ENCODE results near the gene LTC4S.
"Not testable (repeated sequence)": the region's sequence is repeated elsewhere in the genome, so short reads cannot be mapped to it uniquely, and the experiment has no call there.

Gene LTC4S

DNA sequence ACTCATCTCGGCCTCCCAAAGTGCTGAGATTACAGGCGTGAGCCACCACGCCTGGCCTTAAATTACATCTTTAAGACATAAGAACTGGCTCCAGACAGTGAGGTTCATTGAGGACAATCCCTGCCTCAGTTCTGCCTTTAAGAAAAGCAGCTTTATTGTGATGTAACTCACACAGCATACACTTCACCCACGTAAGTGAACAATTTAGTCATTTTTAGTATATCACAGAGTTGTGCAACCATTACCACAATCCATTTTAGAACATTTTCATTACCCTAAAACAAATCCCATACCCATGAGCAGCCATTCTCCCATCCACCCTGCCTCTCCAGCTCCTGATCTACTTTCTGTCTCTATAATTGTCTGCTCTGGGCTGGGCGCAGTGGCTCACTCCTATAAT, 24.0 kb upstream of the LTC4S start:
- DNase-seq (ENCODE audit: low read depth): no peak

DNA sequence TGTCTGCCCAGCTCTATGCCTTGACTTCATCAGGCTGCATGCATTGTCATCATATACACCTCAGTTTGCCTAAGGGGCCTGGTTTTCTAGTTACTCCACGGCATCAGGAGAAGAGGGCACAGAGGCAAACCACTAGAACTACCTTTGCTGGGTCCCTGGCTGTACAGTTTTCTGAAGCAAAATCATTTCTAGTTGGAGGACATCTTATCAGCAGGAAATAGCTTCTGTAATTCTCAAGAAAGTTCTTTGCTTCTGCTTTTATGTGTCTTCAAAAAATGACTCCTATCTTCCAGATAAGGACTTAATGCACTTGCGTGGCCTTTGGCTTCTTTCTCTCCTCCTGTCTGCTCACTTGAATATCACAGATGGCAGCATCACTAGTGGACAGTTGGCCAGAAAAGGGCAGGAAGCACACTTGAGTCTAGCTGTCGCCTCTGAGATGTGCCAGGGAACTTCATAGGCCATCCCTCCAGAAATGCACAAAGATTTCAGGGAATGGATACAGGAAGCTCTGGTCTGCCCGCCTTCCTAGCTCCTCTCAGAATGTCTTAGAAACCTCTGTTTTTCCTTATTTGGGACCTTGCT, 22.4 kb upstream of the LTC4S start:
- no peak for DNase-seq (ENCODE audit: low read depth)

GRCh38 chr5:179772351-179772750, 21.4 kb upstream of the LTC4S start:
- DNase-seq (ENCODE audit: low read depth): no peak

DNA sequence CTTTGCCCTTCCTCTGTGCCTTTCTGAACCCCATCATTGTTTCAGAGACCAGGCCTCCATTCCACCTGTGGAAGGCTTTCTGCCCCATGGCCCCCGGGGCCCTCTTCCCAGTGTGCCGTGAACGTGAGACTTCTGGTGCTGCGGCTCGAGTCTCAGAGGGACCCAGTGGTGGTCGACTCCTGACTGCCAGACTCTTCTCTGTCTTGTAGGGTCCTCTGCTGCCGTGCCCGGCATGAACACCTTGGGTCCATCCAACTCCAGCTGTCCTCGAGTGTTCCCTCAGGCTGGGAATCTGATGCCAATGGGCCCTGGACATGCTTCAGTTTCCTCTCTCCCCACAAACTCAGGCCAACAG, 20.1 kb upstream of the LTC4S start:
- DNase-seq (ENCODE audit: low read depth): no peak

GRCh38 chr5:179774442-179774841, 19.3 kb upstream of the LTC4S start:
- DNase-seq (ENCODE audit: low read depth): no peak

DNA sequence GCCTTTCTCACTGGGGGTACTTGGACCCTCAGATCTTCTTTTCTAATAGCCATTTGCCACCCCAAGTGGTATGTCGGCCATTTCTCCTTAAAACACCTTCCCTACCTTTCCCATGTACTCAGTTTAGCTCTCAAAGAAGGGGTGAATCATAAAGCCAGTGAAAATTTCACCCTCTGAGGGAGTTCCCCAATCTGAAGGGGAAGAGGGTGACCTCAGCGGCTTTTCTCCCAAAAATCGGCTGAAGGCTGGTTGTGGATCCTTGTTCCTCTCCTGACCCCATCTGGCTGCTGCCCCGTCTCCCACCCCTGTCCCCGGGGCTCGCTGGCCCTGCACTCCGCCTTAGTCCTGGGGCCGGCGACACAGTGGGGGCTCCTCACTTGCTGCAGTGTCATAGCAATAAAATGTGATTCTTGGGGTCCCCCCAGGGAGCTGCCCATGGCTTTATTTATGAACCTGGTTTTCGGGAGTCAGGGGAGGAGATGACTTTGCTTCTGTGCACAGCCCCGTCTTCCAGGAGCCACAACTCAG, 17.3 kb upstream of the LTC4S start:
- DNase-seq (ENCODE audit: low read depth): no peak

GRCh38 chr5:179777456-179777855, 16.3 kb upstream of the LTC4S start:
- DNase-seq (ENCODE audit: low read depth): no peak

DNA sequence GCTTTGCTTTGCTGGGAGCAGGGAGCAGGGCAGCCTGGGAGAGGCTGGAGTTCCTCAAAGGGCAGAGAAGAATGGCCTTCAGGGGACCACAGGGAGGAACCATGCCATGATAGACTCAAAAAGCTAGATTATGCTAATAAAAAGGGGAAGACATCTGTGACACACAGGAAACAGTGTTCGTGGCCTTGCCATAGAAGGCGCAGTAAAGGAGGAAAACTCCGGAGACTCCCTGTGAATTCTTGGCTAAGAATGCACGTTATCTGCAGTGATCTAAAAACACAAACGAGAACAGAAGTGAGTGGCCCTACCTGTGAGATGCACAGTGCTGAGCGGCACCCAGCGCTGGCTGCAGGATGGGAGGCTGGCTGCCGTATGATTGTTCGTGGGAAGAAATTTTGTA, 15.9 kb upstream of the LTC4S start:
- no peak for DNase-seq (ENCODE audit: low read depth)

DNA sequence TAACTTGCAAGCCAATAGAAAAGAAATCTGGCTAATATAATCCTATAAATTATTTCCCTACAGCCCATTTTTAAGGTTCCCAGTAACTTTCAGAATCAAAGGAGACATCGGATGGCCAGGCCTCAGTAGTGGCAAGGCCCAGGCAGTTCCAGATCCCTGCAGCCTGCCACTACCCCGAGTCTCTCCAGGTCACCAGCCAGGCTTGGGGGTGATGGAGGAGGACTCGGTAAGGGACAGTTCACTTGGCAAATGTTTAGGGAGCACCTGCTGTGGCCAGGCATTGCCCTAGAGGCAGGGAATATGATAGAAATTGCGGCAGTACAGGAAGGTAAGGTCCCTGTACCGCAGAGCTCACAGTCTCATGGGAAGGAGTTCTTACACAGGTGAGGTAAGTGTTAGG, 15.2 kb upstream of the LTC4S start:
- no peak for DNase-seq (ENCODE audit: low read depth)

- no peak for DNase-seq (ENCODE audit: low read depth)
These were observed 14.0 kb upstream of the LTC4S start for GRCh38 chr5:179779826-179780225.

GRCh38 chr5:179780362-179780761, 13.4 kb upstream of the LTC4S start:
- DNase-seq (ENCODE audit: low read depth): no peak

GRCh38 chr5:179781846-179782245, 11.9 kb upstream of the LTC4S start:
- DNase-seq (ENCODE audit: low read depth): no peak

DNA sequence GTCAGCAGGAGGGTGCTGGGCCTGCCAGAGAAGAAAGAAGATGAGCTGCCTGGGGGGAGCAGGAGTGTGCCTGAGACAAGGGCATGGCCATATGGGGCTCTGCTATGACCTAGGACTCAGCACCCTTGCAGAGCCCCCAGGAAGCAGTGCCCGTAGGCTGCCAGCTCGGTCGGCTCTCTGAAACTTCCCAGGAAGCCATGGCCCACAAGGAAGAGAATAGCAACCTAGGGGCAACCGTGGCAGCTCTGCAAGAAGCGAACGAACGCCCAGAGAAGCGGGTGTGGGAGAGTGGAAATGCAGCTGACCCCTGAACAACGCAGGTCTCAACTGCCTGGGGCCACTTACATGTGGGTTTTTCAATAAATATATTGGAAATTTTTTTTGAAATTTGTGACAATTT, 10.7 kb upstream of the LTC4S start:
- no peak for DNase-seq (ENCODE audit: low read depth)

DNA sequence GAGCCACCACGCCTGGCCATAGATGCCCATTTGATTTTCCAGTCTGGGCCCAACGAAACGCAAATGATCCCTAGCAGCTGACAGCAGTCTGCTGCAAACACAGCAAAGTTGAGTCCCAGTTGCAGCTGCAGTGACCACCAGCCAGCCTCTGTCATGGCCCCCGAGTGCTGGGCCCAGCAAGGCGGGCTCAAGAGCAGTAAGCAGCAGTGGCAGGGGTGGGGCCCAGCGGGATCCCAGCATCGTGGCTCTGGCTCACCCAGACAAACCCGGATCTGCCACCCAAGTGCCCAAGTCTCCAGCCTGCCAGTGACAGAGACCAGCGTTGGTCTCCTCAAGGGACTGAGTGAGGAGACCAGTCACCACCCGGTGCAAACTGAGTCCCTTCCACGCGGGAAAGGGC, 6.9 kb upstream of the LTC4S start:
- DNase-seq (ENCODE audit: low read depth): no peak

- no peak for DNase-seq (ENCODE audit: low read depth)
These were observed 5.5 kb upstream of the LTC4S start for GRCh38 chr5:179788193-179788854.

GRCh38 chr5:179789278-179789677, 4.5 kb upstream of the LTC4S start:
- DNase-seq (ENCODE audit: low read depth): not testable (repeated sequence)

GRCh38 chr5:179791881-179792611, 1.7 kb upstream of the LTC4S start:
- DNase-seq (ENCODE audit: low read depth): no peak

- no peak for DNase-seq (ENCODE audit: low read depth)
These were observed 946 bp upstream of the LTC4S start for GRCh38 chr5:179792612-179793467.

DNA sequence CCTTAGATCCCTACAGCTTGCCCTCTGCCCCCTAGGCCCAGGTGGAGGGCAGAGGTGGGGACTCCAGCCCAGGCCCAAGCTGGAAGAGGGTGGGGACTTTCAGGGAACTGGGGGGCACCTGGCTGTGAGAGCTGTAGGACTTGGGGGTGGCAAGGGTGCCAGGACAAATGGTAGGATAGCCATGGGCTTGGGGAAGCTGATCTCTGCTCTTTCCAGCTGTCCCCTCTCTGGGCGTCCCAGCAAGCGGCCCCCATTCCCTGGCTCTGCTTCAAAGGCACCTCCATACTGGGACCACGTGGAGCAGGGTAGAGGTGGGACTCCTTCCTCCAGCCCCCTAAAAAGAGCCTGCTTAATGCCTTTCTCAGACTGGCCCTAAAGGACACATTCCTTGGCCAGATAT, 385 bp downstream of the LTC4S start:
- DNase-seq (ENCODE audit: low read depth): no peak

DNA sequence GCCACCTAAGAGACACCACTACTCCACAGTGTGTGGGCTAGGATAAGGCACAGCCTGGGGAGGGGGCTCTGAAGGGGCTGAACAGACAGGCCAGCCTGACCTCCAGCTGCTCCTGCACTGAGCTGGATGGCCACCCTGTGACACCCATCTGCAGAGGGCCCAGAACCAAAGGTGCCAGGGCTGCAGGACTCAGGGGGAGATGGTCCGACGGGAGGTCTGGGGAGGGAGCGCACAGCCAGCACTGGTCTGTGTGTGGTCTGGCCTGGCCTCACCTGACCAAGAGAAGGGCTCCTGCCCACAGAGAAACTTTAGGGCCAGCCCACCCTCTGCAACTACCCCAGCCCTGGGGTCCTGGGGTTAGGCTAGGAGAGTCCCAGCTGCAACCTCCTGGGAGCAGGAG, 789 bp downstream of the LTC4S start:
- no peak for DNase-seq (ENCODE audit: low read depth)

DNA sequence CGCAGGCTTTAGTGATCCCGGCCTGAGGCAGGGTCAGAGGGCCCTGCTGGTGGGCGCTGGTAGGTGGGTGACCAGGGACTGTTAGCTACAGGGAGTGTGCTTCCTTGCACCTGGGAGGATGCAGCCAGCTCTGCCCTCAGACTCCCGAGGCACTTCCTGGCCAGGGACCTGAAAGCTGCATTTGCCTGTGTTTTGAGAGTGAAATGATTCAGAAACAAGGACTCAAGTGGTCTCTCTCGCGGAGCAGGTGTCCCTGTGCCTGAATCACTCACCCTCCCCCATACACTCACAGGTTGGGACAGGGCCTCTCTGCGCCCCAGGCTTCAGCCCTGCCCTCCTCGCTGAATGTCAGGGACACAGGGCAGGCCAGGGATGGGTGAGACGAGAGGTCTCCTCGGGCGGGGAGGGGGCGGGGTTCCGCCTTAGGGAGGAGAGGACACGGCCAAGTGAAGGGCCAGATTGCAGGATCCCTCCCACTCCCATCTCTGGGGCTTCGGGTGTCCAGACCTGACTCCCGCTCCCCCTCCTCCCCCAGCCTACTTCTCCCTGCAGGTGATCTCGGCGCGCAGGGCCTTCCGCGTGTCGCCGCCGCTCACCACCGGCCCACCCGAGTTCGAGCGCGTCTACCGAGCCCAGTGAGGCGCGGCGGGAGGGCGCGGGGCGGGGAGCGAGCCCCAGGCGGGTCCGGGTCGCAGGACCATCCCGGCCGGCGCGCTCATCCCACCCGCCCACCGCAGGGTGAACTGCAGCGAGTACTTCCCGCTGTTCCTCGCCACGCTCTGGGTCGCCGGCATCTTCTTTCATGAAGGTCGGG, 1.5 kb downstream of the LTC4S start:
- no peak for DNase-seq (ENCODE audit: low read depth)
